Transverse colon (tissue), 4 donors: ENCODE results near the gene LAPTM5. TPM values are rescaled to one million over a fixed set of nuclear protein-coding genes. Genes with fewer than 3 reads are reported as not detected.
A peak's percentile ranks its signal among the peaks of the same experiment; 100 is the strongest.

Experiments
- DNase-seq: peaks from one replicate; pipeline ENCODE4 v3.0.0-alpha.2; 2019
- H3K27ac ChIP-seq, 4 donors: fragments of 200-600 bp; sonication (generic); 2 replicates each; pipeline ENCODE4 v1.5.1; 2016 to 2018; ENCODE audit warnings: inconsistent platforms in 4 of 4
- H3K27me3 ChIP-seq: fragments of 200-600 bp; sonication (generic); 2 replicates; pipeline ENCODE4 v1.5.1; 2017; ENCODE audit warnings: inconsistent platforms
- H3K36me3 ChIP-seq, 4 donors: fragments of 200-600 bp; sonication (generic); 2 replicates each; pipeline ENCODE4 v1.5.1; 2017 to 2019; ENCODE audit warnings: inconsistent platforms in 4 of 4
- H3K4me1 ChIP-seq, 4 donors: fragments of 200-600 bp; sonication (generic); 2 replicates each; pipeline ENCODE4 v1.5.1; 2017 to 2020; ENCODE audit warnings: inconsistent platforms in 4 of 4
- H3K4me3 ChIP-seq, 4 donors: fragments of 200-600 bp; sonication (generic); 1 replicate in 1 of 4; 2 replicates in 3 of 4; pipeline versions ENCODE4 v1.5.1 to v1.6.1; 2017 to 2019; ENCODE audit warnings: inconsistent platforms in 4 of 4
- H3K9me3 ChIP-seq, 2 donors: fragments of 200-600 bp; sonication (generic); 2 replicates each; pipeline ENCODE4 v1.5.1; 2017 to 2019; ENCODE audit warnings: inconsistent platforms in 2 of 2
- CTCF ChIP-seq, 5 experiments: fragments of 200-600 bp in 3 of 5; fragments of 450-650 bp in 2 of 5; sonication (generic) in 3 of 5; IDR thresholded peaks; 1 replicate in 2 of 5; 2 replicates in 3 of 5; pipeline ENCODE4 v1.5.1; 2016 to 2017; ENCODE audit warnings: antibody characterized with exemption in 5 of 5, inconsistent platforms in 3 of 5, mild to moderate bottlenecking in 2 of 5, moderate library complexity in 1 of 5
- EP300 ChIP-seq: sonication (generic); formaldehyde crosslinking; IDR thresholded peaks from one replicate; pipeline ENCODE4 v1.6.1; 2017; ENCODE audit warnings: antibody characterized with exemption, low read depth
- POLR2A ChIP-seq: fragments of 450-650 bp; IDR thresholded peaks from one replicate; pipeline ENCODE4 v1.6.1; 2016; ENCODE audit warnings: antibody characterized with exemption, mild to moderate bottlenecking, moderate library complexity
- POLR2AphosphoS5 ChIP-seq, 3 donors: sonication (generic); formaldehyde crosslinking; IDR thresholded peaks; one replicate each; pipeline ENCODE4 v1.6.1; 2016; ENCODE audit warnings: antibody characterized with exemption in 3 of 3
- WGBS, 2 donors: methylation state at CpG; one replicate each; pipeline ENCODE4 v1.1.5; 2018; ENCODE audit warnings: low coverage in 1 of 2; 5-methylcytosine and 5-hydroxymethylcytosine counted together
- in situ Hi-C, 4 donors: fragments of 200-750 bp; cut with MboI; loops; one replicate each; pipeline versions ENCODE4 v1.15.0 to v1.15.1; 2017; ENCODE audit warnings: low sequenced_read_pairs in 3 of 4, low pct_ligation_motif_present in 1 of 4, low pct_unique_long_range_greater_than_20kb in 1 of 4
- intact Hi-C: fragments of 100-400 bp; cut with DNase I; formaldehyde crosslinking; loops from one replicate; pipeline ENCODE4 v1.15.1; 2023; ENCODE audit warnings: low total_unique reads
- total RNA-seq, 4 donors: library from RNA; depleted of rRNA; stranded (reverse); fragments of >200 nt; gene quantifications; one replicate each; pipeline ENCODE4 v1.1.0, GENCODE V29; 2016

Gene LAPTM5
- total RNA-seq, 4 donors from 2014 or later = 5.2 to 66.6 (median 34.5) TPM

DNA sequence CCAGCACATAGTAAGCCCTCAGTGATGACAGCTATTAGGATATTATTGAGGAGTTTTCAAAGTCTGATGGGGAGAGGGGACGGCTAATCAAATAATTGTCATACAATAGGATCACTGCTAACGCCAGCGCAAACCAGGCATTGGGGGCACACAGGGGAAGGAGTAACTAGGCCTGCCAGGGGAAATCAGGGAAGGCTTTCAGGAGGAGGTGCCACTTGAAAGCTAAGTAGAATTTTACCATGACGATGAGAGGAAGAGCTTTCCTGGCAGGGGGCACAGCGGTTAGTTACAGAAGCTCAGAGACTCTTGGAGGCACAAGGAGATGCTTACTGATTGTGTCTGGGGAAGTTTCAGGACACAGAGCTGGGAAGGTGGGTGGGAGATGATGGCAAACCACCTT lies 47.2 kb upstream of the LAPTM5 start:
- no peak overlapping the region for H3K4me3 ChIP-seq
- H3K36me3 ChIP-seq = no peaks in the 10 kb centered on the region
- TF ChIP-seq EP300 = no peak
- no peak for TF ChIP-seq POLR2A
- TF ChIP-seq POLR2AphosphoS5 (IDR thresholded peaks at IDR 0.05) = no peak
- TF ChIP-seq CTCF (IDR thresholded peaks at IDR 0.05) = no peak
- H3K27ac ChIP-seq = no peak overlapping the region
- no peak for DNase-seq
- peaks cover 12 to 27% (median 19%) of the 10 kb centered on the region in 4 donors for H3K4me1 ChIP-seq
- H3K9me3 ChIP-seq = no peaks in the 10 kb centered on the region
- 63 to 82% methylated on average over 5 of the region's 5 CpGs for WGBS, 2 donors
- in situ Hi-C loops (loop anchor here in 2 of 4 donors (5.0 kb wide), 1 partner anchor 107 kb away; no protein-coding TSS in a partner anchor), intact Hi-C loops (no loop called here)
- peaks cover 19% of the 10 kb centered on the region for H3K27me3 ChIP-seq

GRCh38 chr1:30804352-30804751 lies 46.8 kb upstream of the LAPTM5 start:
- Histone ChIP-seq H3K36me3 (no peaks in the 10 kb centered on the region), H3K9me3 (no peaks in the 10 kb centered on the region), H3K27me3 (peaks cover 19% of the 10 kb centered on the region), H3K4me3 (no peak overlapping the region), H3K27ac (no peak overlapping the region), H3K4me1 (peaks cover 12 to 24% (median 16%) of the 10 kb centered on the region in 4 donors)
- DNase-seq = no peak
- 84 to 93% methylated on average over 6 to 7 of the region's 7 CpGs for WGBS, 2 donors
- in situ Hi-C loops = loop anchor here in 2 of 4 donors (5.0 kb wide), 1 partner anchor 108 kb away; no protein-coding TSS in a partner anchor
- intact Hi-C loops = no loop called here
- TF ChIP-seq EP300 (no peak), CTCF (IDR thresholded peaks at IDR 0.05) (no peak), POLR2AphosphoS5 (IDR thresholded peaks at IDR 0.05) (no peak), POLR2A (no peak)

DNA sequence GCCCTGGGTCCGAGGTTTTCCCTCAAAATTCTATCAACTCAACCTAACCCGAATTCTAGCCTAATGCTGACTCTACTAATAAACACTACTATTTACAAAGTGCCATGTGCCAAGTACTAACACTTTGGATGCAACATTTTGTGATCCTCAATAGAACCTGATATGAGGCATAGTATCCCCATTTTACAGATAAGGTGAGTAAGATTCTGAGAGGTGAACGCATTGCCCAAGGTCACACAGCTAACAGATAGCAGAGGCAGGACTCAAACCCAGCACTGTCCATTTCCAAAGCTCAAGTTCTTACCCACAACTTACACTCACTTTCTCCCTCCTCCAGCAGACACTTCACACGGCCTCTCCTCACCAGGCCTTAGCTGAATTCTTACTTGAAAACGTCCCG lies 46.0 kb upstream of the LAPTM5 start:
- H3K9me3 ChIP-seq = no peaks in the 10 kb centered on the region
- H3K4me1 ChIP-seq = peaks cover 7 to 21% (median 16%) of the 10 kb centered on the region in 4 donors
- H3K36me3 ChIP-seq = no peaks in the 10 kb centered on the region
- no peak overlapping the region for H3K27ac ChIP-seq
- peaks cover 19% of the 10 kb centered on the region for H3K27me3 ChIP-seq
- in situ Hi-C loops = loop anchor here in 2 of 4 donors (5.0 kb wide), 1 partner anchor 109 kb away; no protein-coding TSS in a partner anchor
- intact Hi-C loops = no loop called here
- H3K4me3 ChIP-seq = no peak overlapping the region
- no peak for DNase-seq
- WGBS, 2 donors = 84 to 87% methylated on average over 3 to 6 of the region's 6 CpGs
- TF ChIP-seq EP300 = no peak

- WGBS, 2 donors = 4% methylated on average over 8 of the region's 19 CpGs; no CpG with 5 or more reads in 1 of the 2 donors
- Histone ChIP-seq H3K9me3 (no peaks in the 10 kb centered on the region), H3K4me1 (peaks cover 0 to 13% (median 8%) of the 10 kb centered on the region in 4 donors), H3K27me3 (peaks cover 4% of the 10 kb centered on the region), H3K4me3 (no peak overlapping the region), H3K27ac (peak overlapping the region in 2 of 4 donors; percentile 32 to 44), H3K36me3 (no peaks in the 10 kb centered on the region)
- peak; percentile 82 for DNase-seq
- TF ChIP-seq POLR2A (no peak), CTCF (IDR thresholded peaks at IDR 0.05) (peak; percentile 93 to 97 (median 95))
- in situ Hi-C loops (loop anchor here in 2 of 4 donors (5.0 kb wide), 1 partner anchor 111 kb away; no protein-coding TSS in a partner anchor), intact Hi-C loops (loop anchor here (1.0 kb wide), 1 partner anchor 110 kb away; no protein-coding TSS in a partner anchor)
These were observed 44.2 kb upstream of the LAPTM5 start for GRCh38 chr1:30801771-30802198.

DNA sequence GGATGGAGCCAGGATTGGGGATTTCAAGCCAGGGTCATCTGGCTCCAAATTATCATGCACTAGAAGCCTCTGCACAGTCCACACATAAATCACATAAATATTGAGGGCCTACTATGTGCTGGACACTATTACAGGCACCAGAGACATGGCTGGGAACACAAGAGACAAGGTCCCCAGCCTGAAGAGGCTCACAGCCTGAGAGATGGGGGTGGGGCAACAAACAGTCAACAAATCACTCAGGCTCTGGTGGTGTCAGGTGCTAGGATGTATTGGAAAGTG lies 41.6 kb upstream of the LAPTM5 start:
- in situ Hi-C loops (loop anchor here in 2 of 4 donors (5.0 to 25.0 kb wide), 2 partner anchors 113 to 363 kb away; no protein-coding TSS in a partner anchor), intact Hi-C loops (no loop called here)
- Histone ChIP-seq H3K36me3 (no peaks in the 10 kb centered on the region), H3K4me3 (no peak overlapping the region), H3K27me3 (no peaks in the 10 kb centered on the region), H3K4me1 (peaks cover 0 to 13% (median 8%) of the 10 kb centered on the region in 4 donors), H3K9me3 (no peaks in the 10 kb centered on the region), H3K27ac (peak overlapping the region; percentile 10 to 41 (median 38))
- no peak for DNase-seq
- no peak for TF ChIP-seq POLR2AphosphoS5 (IDR thresholded peaks at IDR 0.05)
- TF ChIP-seq CTCF (IDR thresholded peaks at IDR 0.05) = no peak
- TF ChIP-seq POLR2A = no peak
- no peak for TF ChIP-seq EP300
